Measurements from ENCODE around the gene BRD3OS. TPM values are rescaled to one million over a fixed set of nuclear protein-coding genes. Genes with fewer than 3 reads are reported as not detected.

BRD3OS gene
- total and polyA plus RNA-seq, 2 of the 13 experiments (the other 11 are each of a cell fraction or from before 2014, with no cell fraction given): 4.9 to 5.7 TPM

DNA sequence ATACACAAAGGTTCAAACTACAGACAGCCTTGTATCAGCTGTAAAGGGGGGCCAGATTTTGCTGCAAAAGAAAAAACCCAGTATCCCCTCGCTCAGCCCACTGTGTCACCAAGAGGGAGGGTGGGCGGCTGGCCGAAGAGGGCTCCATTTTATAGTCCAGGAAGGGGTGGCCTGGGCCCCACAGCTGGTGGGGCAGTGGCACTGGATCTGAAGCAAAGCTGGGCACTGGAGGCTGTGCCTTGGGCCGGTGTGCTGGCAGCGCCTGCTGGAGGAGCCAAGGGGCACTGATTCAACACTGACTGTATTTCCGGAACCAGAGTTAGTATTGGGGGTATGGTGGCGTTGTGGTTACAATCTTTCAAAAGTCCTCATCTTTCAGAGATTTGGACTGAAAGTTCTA lies 33.4 kb downstream of the BRD3OS start:
- Histone ChIP-seq H2AFZ (ENCODE audit: low read length) (no peak overlapping the region), H3K4me3 (replicated peaks in 1 of 3; ENCODE audit: insufficient read depth in 1 of 3, low read depth in 2 of 3, low read length in 3 of 3) (peak overlapping the region in 1 of 3 experiments; percentile 8; a peak in 1 of 6 replicates), H3K27ac (ENCODE audit: extremely low read length, insufficient read depth, low read length) (peak overlapping the region; percentile 75), H3K4me1 (ENCODE audit: insufficient read depth, low read length) (peaks cover 80% of the 10 kb centered on the region), H3K4me2 (ENCODE audit: low read depth, low read length) (peak overlapping the region; percentile 55), H3K36me3 (replicated peaks in 1 of 2; ENCODE audit: control insufficient read depth in 1 of 2, insufficient read depth in 2 of 2, low read length in 2 of 2) (peaks cover 2 to 7% of the 10 kb centered on the region in 2 experiments; a peak in 2 of 5 replicates), H4K20me1 (ENCODE audit: insufficient read depth, low read length) (peaks cover 23% of the 10 kb centered on the region; the same call in 1 of the 2 replicates), H3K9ac (ENCODE audit: insufficient read depth, low read depth, low read length) (peak overlapping the region; percentile 47; the same call in 1 of the 2 replicates), H3K79me2 (ENCODE audit: insufficient read depth, low read length) (peaks cover 97% of the 10 kb centered on the region), H3K9me3 (ENCODE audit: low read length) (no peaks in the 10 kb centered on the region), H3K27me3 (ENCODE audit: control insufficient read depth in 1 of 2, insufficient read depth in 2 of 2, low read length in 2 of 2) (no peaks in the 10 kb centered on the region)
- intact Hi-C loops (cut with micrococcal nuclease; ENCODE audit: unreplicated experiment): no loop called here
- POLR2A ChIA-PET: interaction anchor here (1.5 kb wide), 1 partner anchor 15 kb away, joined by 5 read pairs; no protein-coding TSS in a partner anchor
- 97% methylated on average over 4 of the region's 7 CpGs for WGBS (ENCODE audit: low lambda C conversion rate)
- no TSS peak for BruUV-seq (replicated peaks)
- TF ChIP-seq HNRNPL (IDR thresholded peaks at IDR 0.05; ENCODE audit: low read depth, low read length) (0 out of 2 replicates have a peak, but pooled peaks have one; percentile 56), POGZ (CRISPR knock-in tag; IDR thresholded peaks at IDR 0.05) (0 out of 2 replicates have a peak, but pooled peaks have one; percentile 7), ZNF337 (CRISPR knock-in tag; IDR thresholded peaks at IDR 0.05; ENCODE audit: borderline replicate concordance, low read depth) (no peak), GLI4 (CRISPR knock-in tag; IDR thresholded peaks at IDR 0.05; ENCODE audit: borderline replicate concordance) (0 out of 2 replicates have a peak, but pooled peaks have one; percentile 23), CCDC6 (CRISPR knock-in tag; IDR thresholded peaks at IDR 0.05) (peak; percentile 5; the same call in 1 of the 2 replicates)
- CTCF ChIA-PET (ENCODE audit: low intra/inter-chr PET ratio, low total read pairs): no interaction called here
- in situ Hi-C loops (cut with HindIII; ENCODE audit: extremely low pct_ligation_motif_present, low pct_unique_long_range_greater_than_20kb): no loop called here
- DNase-seq (ENCODE audit: low spot score): no peak
- no peak; the same call in 2 of the 3 replicates for ATAC-seq
- FAIRE-seq: no peak

DNA sequence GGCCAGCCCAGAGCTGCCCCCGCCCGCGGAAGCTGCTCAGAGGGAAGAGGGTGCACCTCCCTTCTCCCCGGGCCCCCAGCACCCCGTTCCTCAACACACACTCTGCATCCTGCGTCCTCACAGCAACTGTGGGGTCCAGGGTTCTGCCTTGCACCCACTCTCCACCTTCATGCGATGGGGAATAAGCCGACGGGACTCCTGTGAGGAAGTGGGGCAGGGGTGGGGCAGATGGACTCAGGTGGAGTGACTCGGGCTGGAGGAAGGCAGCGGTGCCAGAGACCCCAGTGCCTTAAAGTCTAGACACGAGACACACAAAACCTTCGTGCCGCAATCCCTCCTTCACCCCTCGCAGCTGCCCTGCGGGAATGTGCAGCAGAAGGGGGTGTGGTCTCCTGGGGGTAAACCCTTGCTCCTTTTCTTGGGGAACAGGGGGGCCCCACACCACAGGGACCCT lies 33.9 kb downstream of the BRD3OS start:
- H3K36me3 ChIP-seq (replicated peaks in 1 of 2; ENCODE audit: control insufficient read depth in 1 of 2, insufficient read depth in 2 of 2, low read length in 2 of 2): peaks cover 1 to 3% of the 10 kb centered on the region in 2 experiments; a peak in 2 of 5 replicates
- H3K4me2 ChIP-seq (ENCODE audit: low read depth, low read length): no peak overlapping the region
- no peak overlapping the region for H2AFZ ChIP-seq (ENCODE audit: low read length)
- H4K20me1 ChIP-seq (ENCODE audit: insufficient read depth, low read length): peaks cover 28% of the 10 kb centered on the region; the same call in 1 of the 2 replicates
- no peak for DNase-seq (ENCODE audit: low spot score)
- peaks cover 96% of the 10 kb centered on the region for H3K79me2 ChIP-seq (ENCODE audit: insufficient read depth, low read length)
- H3K4me1 ChIP-seq (ENCODE audit: insufficient read depth, low read length): peaks cover 80% of the 10 kb centered on the region
- no peaks in the 10 kb centered on the region for H3K27me3 ChIP-seq (ENCODE audit: control insufficient read depth in 1 of 2, insufficient read depth in 2 of 2, low read length in 2 of 2)
- 95% methylated on average over 12 of the region's 16 CpGs for WGBS (ENCODE audit: low lambda C conversion rate)
- in situ Hi-C loops (cut with HindIII; ENCODE audit: extremely low pct_ligation_motif_present, low pct_unique_long_range_greater_than_20kb): no loop called here
- TF ChIP-seq CCDC6 (CRISPR knock-in tag; IDR thresholded peaks at IDR 0.05) (0 out of 2 replicates have a peak, but pooled peaks have one; percentile 5), TBX3 (IDR thresholded peaks at IDR 0.05; ENCODE audit: borderline replicate concordance) (no peak), ZMYM4 (CRISPR knock-in tag; IDR thresholded peaks at IDR 0.05) (no peak), SP140L (CRISPR knock-in tag; IDR thresholded peaks at IDR 0.05; ENCODE audit: borderline replicate concordance) (no peak), ZNF10 (CRISPR knock-in tag; IDR thresholded peaks at IDR 0.05; ENCODE audit: borderline replicate concordance, low read depth) (no peak)
- TF ChIP-seq, protein P1, sequence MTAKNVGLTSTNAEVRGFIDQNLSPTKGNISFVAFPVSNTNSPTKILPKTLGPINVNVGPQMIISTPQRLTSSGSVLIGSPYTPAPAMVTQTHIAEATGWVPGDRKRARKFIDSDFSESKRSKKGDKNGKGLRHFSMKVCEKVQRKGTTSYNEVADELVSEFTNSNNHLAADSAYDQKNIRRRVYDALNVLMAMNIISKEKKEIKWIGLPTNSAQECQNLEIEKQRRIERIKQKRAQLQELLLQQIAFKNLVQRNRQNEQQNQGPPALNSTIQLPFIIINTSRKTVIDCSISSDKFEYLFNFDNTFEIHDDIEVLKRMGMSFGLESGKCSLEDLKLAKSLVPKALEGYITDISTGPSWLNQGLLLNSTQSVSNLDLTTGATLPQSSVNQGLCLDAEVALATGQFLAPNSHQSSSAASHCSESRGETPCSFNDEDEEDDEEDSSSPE (CRISPR knock-in tag; IDR thresholded peaks at IDR 0.05): no peak
- no peak overlapping the region for H3K4me3 ChIP-seq (replicated peaks in 1 of 3; ENCODE audit: insufficient read depth in 1 of 3, low read depth in 2 of 3, low read length in 3 of 3)
- H3K9me3 ChIP-seq (ENCODE audit: low read length): no peaks in the 10 kb centered on the region
- FAIRE-seq: no peak
- H3K27ac ChIP-seq (ENCODE audit: extremely low read length, insufficient read depth, low read length): no peak overlapping the region
- no peak for ATAC-seq
- intact Hi-C loops (cut with micrococcal nuclease; ENCODE audit: unreplicated experiment): no loop called here
- ChIA-PET CTCF (ENCODE audit: low intra/inter-chr PET ratio, low total read pairs) (no interaction called here), POLR2A (interaction anchor here (1.5 kb wide), 1 partner anchor 16 kb away, joined by 5 read pairs; no protein-coding TSS in a partner anchor)
- no TSS peak for BruUV-seq (replicated peaks)
- no peak overlapping the region for H3K9ac ChIP-seq (ENCODE audit: insufficient read depth, low read depth, low read length)
